ENCODE data around the gene CBX8. TPM values are rescaled to one million over a fixed set of nuclear protein-coding genes. Genes with fewer than 3 reads are reported as not detected.

The CBX8 gene
- total and polyA plus RNA-seq, 7 experiments from 2014 or later, result 0.96 to 11.9 (median 2.7) TPM

- CTCF ChIA-PET, result no interaction called here
- H3K4me1 Mint-ChIP-seq, result peaks cover 11 to 34% (median 20%) of the 10 kb centered on the region in 7 donors
- DNase-seq (no peak), ATAC-seq (no peak)
- peaks cover 6 to 32% (median 15%) of the 10 kb centered on the region in 5 donors for H3K27me3 Mint-ChIP-seq
- Histone ChIP-seq H3K36me3 (ENCODE audit: control insufficient read depth in 2 of 3, insufficient read depth in 3 of 3, low read length in 3 of 3) (no peaks in the 10 kb centered on the region), H3K27me3 (ENCODE audit: control insufficient read depth in 2 of 2, insufficient read depth in 2 of 2, low read length in 2 of 2) (no peaks in the 10 kb centered on the region), H3K4me1 (ENCODE audit: control insufficient read depth in 2 of 2, insufficient read depth in 2 of 2, low read length in 2 of 2) (peaks cover 0 to 7% of the 10 kb centered on the region in 2 donors), H3K4me3 (ENCODE audit: low read length) (no peak overlapping the region), H3K27ac (ENCODE audit: low read depth, low read length) (no peak overlapping the region), H3K9me3 (ENCODE audit: control insufficient read depth in 2 of 3, low read length in 3 of 3) (no peaks in the 10 kb centered on the region)
- POLR2A ChIA-PET, result interaction anchor here (1.2 kb wide), 1 partner anchor 12 kb away, joined by 4 read pairs; no protein-coding TSS in a partner anchor
- no peak overlapping the region for H3K4me3 Mint-ChIP-seq
- intact Hi-C loops (cut with micrococcal nuclease), result no loop called here
- H3K27ac Mint-ChIP-seq, result peak overlapping the region in 2 of 9 donors; percentile 11 to 87
- H3K36me3 Mint-ChIP-seq, result peaks cover 3 to 9% (median 9%) of the 10 kb centered on the region in 5 donors
- peaks cover 0 to 2% (median 0%) of the 10 kb centered on the region in 11 donors for H3K9me3 Mint-ChIP-seq
These were observed 27.4 kb upstream of the CBX8 start for GRCh38 chr17:79824234-79824633.

GRCh38 chr17:79822583-79823124 lies 25.8 kb upstream of the CBX8 start:
- POLR2A ChIA-PET, result no interaction called here

GRCh38 chr17:79821331-79822095 lies 24.6 kb upstream of the CBX8 start:
- H3K27ac ChIP-seq (ENCODE audit: low read depth, low read length), result no peak overlapping the region
- H3K4me1 Mint-ChIP-seq, result peaks cover 9 to 14% (median 9%) of the 10 kb centered on the region in 7 donors
- DNase-seq, result no peak
- H3K4me3 Mint-ChIP-seq, result no peak overlapping the region
- POLR2A ChIA-PET, result interaction anchor here (1.2 kb wide), 1 partner anchor 15 kb away, joined by 4 read pairs; no protein-coding TSS in a partner anchor
- no peaks in the 10 kb centered on the region for H3K9me3 Mint-ChIP-seq
- CTCF ChIA-PET, result no interaction called here
- no peak for ATAC-seq
- peaks cover 3 to 9% (median 7%) of the 10 kb centered on the region in 5 donors for H3K36me3 Mint-ChIP-seq
- peaks cover 12 to 59% (median 32%) of the 10 kb centered on the region in 5 donors for H3K27me3 Mint-ChIP-seq
- intact Hi-C loops (cut with micrococcal nuclease), result no loop called here
- no peak overlapping the region for H3K4me3 ChIP-seq (ENCODE audit: low read length)
- no peak overlapping the region for H3K27ac Mint-ChIP-seq
- no peaks in the 10 kb centered on the region for H3K36me3 ChIP-seq (ENCODE audit: control insufficient read depth in 2 of 3, insufficient read depth in 3 of 3, low read length in 3 of 3)
- H3K4me1 ChIP-seq (ENCODE audit: control insufficient read depth in 2 of 2, insufficient read depth in 2 of 2, low read length in 2 of 2), result peaks cover 0 to 7% of the 10 kb centered on the region in 2 donors
- H3K27me3 ChIP-seq (ENCODE audit: control insufficient read depth in 2 of 2, insufficient read depth in 2 of 2, low read length in 2 of 2), result peaks cover 1 to 4% of the 10 kb centered on the region in 2 donors
- H3K9me3 ChIP-seq (ENCODE audit: control insufficient read depth in 2 of 3, low read length in 3 of 3), result no peaks in the 10 kb centered on the region

More at GRCh38 chr17:79822583-79823124, 25.8 kb upstream of the CBX8 start:
- Mint-ChIP-seq H3K27me3 (peaks cover 6 to 48% (median 20%) of the 10 kb centered on the region in 5 donors), H3K27ac (peak overlapping the region in 1 of 9 donors; percentile 16), H3K4me1 (peaks cover 11 to 21% (median 15%) of the 10 kb centered on the region in 7 donors), H3K36me3 (peaks cover 3 to 9% (median 8%) of the 10 kb centered on the region in 5 donors), H3K9me3 (no peaks in the 10 kb centered on the region), H3K4me3 (no peak overlapping the region)
- Histone ChIP-seq H3K4me1 (ENCODE audit: control insufficient read depth in 2 of 2, insufficient read depth in 2 of 2, low read length in 2 of 2) (peaks cover 0 to 7% of the 10 kb centered on the region in 2 donors), H3K27ac (ENCODE audit: low read depth, low read length) (no peak overlapping the region), H3K9me3 (ENCODE audit: control insufficient read depth in 2 of 3, low read length in 3 of 3) (no peaks in the 10 kb centered on the region), H3K27me3 (ENCODE audit: control insufficient read depth in 2 of 2, insufficient read depth in 2 of 2, low read length in 2 of 2) (no peaks in the 10 kb centered on the region), H3K4me3 (ENCODE audit: low read length) (no peak overlapping the region), H3K36me3 (ENCODE audit: control insufficient read depth in 2 of 3, insufficient read depth in 3 of 3, low read length in 3 of 3) (no peaks in the 10 kb centered on the region)
- intact Hi-C loops (cut with micrococcal nuclease), result no loop called here
- CTCF ChIA-PET, result no interaction called here
- ATAC-seq (no peak), DNase-seq (no peak)

GRCh38 chr17:79820959-79821330 lies 24.1 kb upstream of the CBX8 start:
- no peaks in the 10 kb centered on the region for H3K9me3 ChIP-seq (ENCODE audit: control insufficient read depth in 2 of 3, low read length in 3 of 3)
- H3K4me3 Mint-ChIP-seq, result no peak overlapping the region
- no peak for ATAC-seq
- H3K36me3 Mint-ChIP-seq, result peaks cover 2 to 9% (median 3%) of the 10 kb centered on the region in 5 donors
- no peak overlapping the region for H3K4me3 ChIP-seq (ENCODE audit: low read length)
- no peak for DNase-seq
- H3K27me3 Mint-ChIP-seq, result peaks cover 17 to 65% (median 37%) of the 10 kb centered on the region in 5 donors
- H3K27ac ChIP-seq (ENCODE audit: low read depth, low read length), result no peak overlapping the region
- peaks cover 3 to 7% of the 10 kb centered on the region in 2 donors for H3K27me3 ChIP-seq (ENCODE audit: control insufficient read depth in 2 of 2, insufficient read depth in 2 of 2, low read length in 2 of 2)
- ChIA-PET CTCF (no interaction called here), POLR2A (no interaction called here)
- peaks cover 0 to 2% of the 10 kb centered on the region in 2 donors for H3K4me1 ChIP-seq (ENCODE audit: control insufficient read depth in 2 of 2, insufficient read depth in 2 of 2, low read length in 2 of 2)
- H3K4me1 Mint-ChIP-seq, result peaks cover 4 to 8% (median 7%) of the 10 kb centered on the region in 7 donors
- intact Hi-C loops (cut with micrococcal nuclease), result no loop called here
- no peaks in the 10 kb centered on the region for H3K36me3 ChIP-seq (ENCODE audit: control insufficient read depth in 2 of 3, insufficient read depth in 3 of 3, low read length in 3 of 3)
- no peak overlapping the region for H3K27ac Mint-ChIP-seq
- no peaks in the 10 kb centered on the region for H3K9me3 Mint-ChIP-seq

- no peaks in the 10 kb centered on the region for H3K9me3 Mint-ChIP-seq
- intact Hi-C loops (cut with micrococcal nuclease), result loop anchor here in 1 of 2 donors (10.0 kb wide), 1 partner anchor 1575 kb away; the partner anchor contains the start of gene BAHCC1
- H3K9me3 ChIP-seq (ENCODE audit: control insufficient read depth in 2 of 3, low read length in 3 of 3), result no peaks in the 10 kb centered on the region
- no peak for ATAC-seq
- no peak overlapping the region for H3K4me3 ChIP-seq (ENCODE audit: low read length)
- H3K4me1 Mint-ChIP-seq, result peaks cover 0 to 6% (median 5%) of the 10 kb centered on the region in 7 donors
- peaks cover 3 to 12% of the 10 kb centered on the region in 2 donors for H3K27me3 ChIP-seq (ENCODE audit: control insufficient read depth in 2 of 2, insufficient read depth in 2 of 2, low read length in 2 of 2)
- ChIA-PET CTCF (interaction anchor here (0.8 to 1.1 kb wide), 3 partner anchors 26 to 412 kb away, joined by 3 read pairs; no protein-coding TSS in a partner anchor), POLR2A (interaction anchor here (0.9 kb wide), 1 partner anchor 30 kb away, joined by 3 read pairs; no protein-coding TSS in a partner anchor)
- no peak for DNase-seq
- no peak overlapping the region for H3K27ac Mint-ChIP-seq
- H3K4me1 ChIP-seq (ENCODE audit: control insufficient read depth in 2 of 2, insufficient read depth in 2 of 2, low read length in 2 of 2), result peaks cover 3 to 9% of the 10 kb centered on the region in 2 donors
- no peaks in the 10 kb centered on the region for H3K36me3 ChIP-seq (ENCODE audit: control insufficient read depth in 2 of 3, insufficient read depth in 3 of 3, low read length in 3 of 3)
- H3K27me3 Mint-ChIP-seq, result peaks cover 17 to 66% (median 38%) of the 10 kb centered on the region in 5 donors
- H3K36me3 Mint-ChIP-seq, result peaks cover 0 to 5% (median 0%) of the 10 kb centered on the region in 5 donors
- H3K4me3 Mint-ChIP-seq, result no peak overlapping the region
- no peak overlapping the region for H3K27ac ChIP-seq (ENCODE audit: low read depth, low read length)
These were observed 22.8 kb upstream of the CBX8 start for GRCh38 chr17:79819534-79820276.

- intact Hi-C loops (cut with micrococcal nuclease), result loop anchor here in 1 of 2 donors (10.0 kb wide), 1 partner anchor 1576 kb away; the partner anchor contains the start of gene BAHCC1
- H3K9me3 Mint-ChIP-seq, result peaks cover 0 to 2% (median 0%) of the 10 kb centered on the region in 11 donors
- H3K4me3 ChIP-seq (ENCODE audit: low read length), result no peak overlapping the region
- ChIA-PET CTCF (interaction anchor here (0.8 to 1.1 kb wide), 3 partner anchors 27 to 413 kb away, joined by 3 read pairs; no protein-coding TSS in a partner anchor), POLR2A (interaction anchor here (0.9 to 1.4 kb wide), 2 partner anchors 16 to 30 kb away, joined by 3 to 6 read pairs; no protein-coding TSS in a partner anchor)
- DNase-seq (no peak), ATAC-seq (no peak)
- H3K27ac Mint-ChIP-seq, result no peak overlapping the region
- no peaks in the 10 kb centered on the region for H3K36me3 ChIP-seq (ENCODE audit: control insufficient read depth in 2 of 3, insufficient read depth in 3 of 3, low read length in 3 of 3)
- H3K27me3 Mint-ChIP-seq, result peaks cover 17 to 69% (median 44%) of the 10 kb centered on the region in 5 donors
- H3K27me3 ChIP-seq (ENCODE audit: control insufficient read depth in 2 of 2, insufficient read depth in 2 of 2, low read length in 2 of 2), result peaks cover 9 to 19% of the 10 kb centered on the region in 2 donors
- no peak overlapping the region for H3K4me3 Mint-ChIP-seq
- no peaks in the 10 kb centered on the region for H3K9me3 ChIP-seq (ENCODE audit: control insufficient read depth in 2 of 3, low read length in 3 of 3)
- peaks cover 0 to 4% (median 0%) of the 10 kb centered on the region in 5 donors for H3K36me3 Mint-ChIP-seq
- peaks cover 5 to 12% (median 10%) of the 10 kb centered on the region in 7 donors for H3K4me1 Mint-ChIP-seq
- no peak overlapping the region for H3K27ac ChIP-seq (ENCODE audit: low read depth, low read length)
- H3K4me1 ChIP-seq (ENCODE audit: control insufficient read depth in 2 of 2, insufficient read depth in 2 of 2, low read length in 2 of 2), result peaks cover 8 to 14% of the 10 kb centered on the region in 2 donors
These were observed 22.2 kb upstream of the CBX8 start for GRCh38 chr17:79819085-79819484.

Measured in naive thymus-derived CD4-positive, alpha-beta T cell (primary cell).